Breast epithelium (tissue), 3 donors: ENCODE results near the gene GATAD2A.

ENCODE experiments used
- POLR2A ChIP-seq: fragments of 450-650 bp; IDR thresholded peaks from one replicate; pipeline ENCODE4 v1.6.1; 2016; ENCODE audit warnings: antibody characterized with exemption, mild to moderate bottlenecking, moderate library complexity
- POLR2AphosphoS5 ChIP-seq, 3 donors: sonication (generic); formaldehyde crosslinking; IDR thresholded peaks; one replicate each; pipeline ENCODE4 v1.6.1; 2017; ENCODE audit warnings: antibody characterized with exemption in 3 of 3
- TF ChIP-seq, protein P1 (sequence below), 3 donors: fragments of 450-650 bp; IDR thresholded peaks; one replicate each; pipeline ENCODE4 v1.5.1; 2016 to 2017; ENCODE audit warnings: antibody characterized with exemption in 3 of 3, mild to moderate bottlenecking in 3 of 3, moderate library complexity in 3 of 3

DNA sequence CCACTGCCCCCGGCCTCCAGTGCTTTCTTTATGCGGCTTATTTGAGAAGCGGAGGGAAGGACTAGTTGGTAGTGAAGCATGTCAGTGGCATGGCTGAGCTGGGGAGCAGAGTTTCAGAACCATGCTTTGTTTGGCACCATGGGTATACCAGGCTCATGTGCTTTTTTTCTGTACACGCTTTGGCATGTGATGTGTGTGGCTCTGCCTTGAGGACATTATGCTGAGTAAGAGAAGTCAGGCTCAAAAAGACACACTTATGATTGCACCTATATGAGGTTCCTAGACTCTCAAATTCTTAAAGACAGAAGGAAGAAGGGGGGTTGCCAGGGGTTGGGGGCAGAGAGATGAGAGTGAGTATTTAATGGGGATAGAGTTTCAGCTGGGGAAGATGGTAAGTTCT, 21.3 kb downstream of the GATAD2A start:
- TF ChIP-seq, protein P1, sequence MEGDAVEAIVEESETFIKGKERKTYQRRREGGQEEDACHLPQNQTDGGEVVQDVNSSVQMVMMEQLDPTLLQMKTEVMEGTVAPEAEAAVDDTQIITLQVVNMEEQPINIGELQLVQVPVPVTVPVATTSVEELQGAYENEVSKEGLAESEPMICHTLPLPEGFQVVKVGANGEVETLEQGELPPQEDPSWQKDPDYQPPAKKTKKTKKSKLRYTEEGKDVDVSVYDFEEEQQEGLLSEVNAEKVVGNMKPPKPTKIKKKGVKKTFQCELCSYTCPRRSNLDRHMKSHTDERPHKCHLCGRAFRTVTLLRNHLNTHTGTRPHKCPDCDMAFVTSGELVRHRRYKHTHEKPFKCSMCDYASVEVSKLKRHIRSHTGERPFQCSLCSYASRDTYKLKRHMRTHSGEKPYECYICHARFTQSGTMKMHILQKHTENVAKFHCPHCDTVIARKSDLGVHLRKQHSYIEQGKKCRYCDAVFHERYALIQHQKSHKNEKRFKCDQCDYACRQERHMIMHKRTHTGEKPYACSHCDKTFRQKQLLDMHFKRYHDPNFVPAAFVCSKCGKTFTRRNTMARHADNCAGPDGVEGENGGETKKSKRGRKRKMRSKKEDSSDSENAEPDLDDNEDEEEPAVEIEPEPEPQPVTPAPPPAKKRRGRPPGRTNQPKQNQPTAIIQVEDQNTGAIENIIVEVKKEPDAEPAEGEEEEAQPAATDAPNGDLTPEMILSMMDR (IDR thresholded peaks at IDR 0.05) = no peak
- TF ChIP-seq POLR2AphosphoS5 (IDR thresholded peaks at IDR 0.05) = no peak
- TF ChIP-seq POLR2A = no peak
